Coronary artery (tissue), 2 donors: Measurements from ENCODE around the gene RAET1G.

ENCODE experiments used
- DNase-seq: peaks from one replicate; pipeline ENCODE4 v3.0.0-alpha.2; 2017; ENCODE audit warnings: low spot score
- H3K27ac ChIP-seq, 2 donors: fragments of 200-600 bp; sonication (generic); one replicate each; pipeline ENCODE4 v1.5.1; 2016 to 2019
- H3K4me3 ChIP-seq: fragments of 200-600 bp; sonication (generic); 2 replicates; pipeline ENCODE4 v1.5.1; 2016; ENCODE audit warnings: mild to moderate bottlenecking, moderate library complexity
- TF ChIP-seq, protein P1 (sequence below): fragments of 200-600 bp; sonication (generic); IDR thresholded peaks from one replicate; pipeline ENCODE4 v1.5.1; 2019; ENCODE audit warnings: antibody characterized with exemption

RAET1G gene

DNA sequence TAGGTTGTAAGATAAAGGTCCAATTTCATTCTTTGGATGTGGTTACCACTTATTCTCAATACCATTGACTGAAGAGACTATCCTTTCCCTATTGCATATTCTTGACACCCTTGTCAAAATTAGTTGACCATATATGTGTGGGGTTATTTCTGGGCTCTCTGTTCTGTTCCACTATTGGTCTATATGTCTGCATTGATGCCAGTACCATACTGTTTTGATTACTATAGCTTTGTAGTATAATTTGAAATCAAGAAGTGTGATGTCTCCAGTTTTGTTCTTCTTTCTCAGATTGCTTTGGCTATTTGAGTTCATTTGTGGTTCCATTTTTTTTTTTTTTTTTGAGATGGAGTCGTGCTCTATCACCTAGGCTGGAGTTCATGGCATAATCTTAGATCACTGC, 50.7 kb downstream of the RAET1G start:
- TF ChIP-seq, protein P1, sequence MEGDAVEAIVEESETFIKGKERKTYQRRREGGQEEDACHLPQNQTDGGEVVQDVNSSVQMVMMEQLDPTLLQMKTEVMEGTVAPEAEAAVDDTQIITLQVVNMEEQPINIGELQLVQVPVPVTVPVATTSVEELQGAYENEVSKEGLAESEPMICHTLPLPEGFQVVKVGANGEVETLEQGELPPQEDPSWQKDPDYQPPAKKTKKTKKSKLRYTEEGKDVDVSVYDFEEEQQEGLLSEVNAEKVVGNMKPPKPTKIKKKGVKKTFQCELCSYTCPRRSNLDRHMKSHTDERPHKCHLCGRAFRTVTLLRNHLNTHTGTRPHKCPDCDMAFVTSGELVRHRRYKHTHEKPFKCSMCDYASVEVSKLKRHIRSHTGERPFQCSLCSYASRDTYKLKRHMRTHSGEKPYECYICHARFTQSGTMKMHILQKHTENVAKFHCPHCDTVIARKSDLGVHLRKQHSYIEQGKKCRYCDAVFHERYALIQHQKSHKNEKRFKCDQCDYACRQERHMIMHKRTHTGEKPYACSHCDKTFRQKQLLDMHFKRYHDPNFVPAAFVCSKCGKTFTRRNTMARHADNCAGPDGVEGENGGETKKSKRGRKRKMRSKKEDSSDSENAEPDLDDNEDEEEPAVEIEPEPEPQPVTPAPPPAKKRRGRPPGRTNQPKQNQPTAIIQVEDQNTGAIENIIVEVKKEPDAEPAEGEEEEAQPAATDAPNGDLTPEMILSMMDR: no peak
- H3K27ac ChIP-seq: no peak overlapping the region
- no peak overlapping the region for H3K4me3 ChIP-seq
- DNase-seq: no peak

DNA sequence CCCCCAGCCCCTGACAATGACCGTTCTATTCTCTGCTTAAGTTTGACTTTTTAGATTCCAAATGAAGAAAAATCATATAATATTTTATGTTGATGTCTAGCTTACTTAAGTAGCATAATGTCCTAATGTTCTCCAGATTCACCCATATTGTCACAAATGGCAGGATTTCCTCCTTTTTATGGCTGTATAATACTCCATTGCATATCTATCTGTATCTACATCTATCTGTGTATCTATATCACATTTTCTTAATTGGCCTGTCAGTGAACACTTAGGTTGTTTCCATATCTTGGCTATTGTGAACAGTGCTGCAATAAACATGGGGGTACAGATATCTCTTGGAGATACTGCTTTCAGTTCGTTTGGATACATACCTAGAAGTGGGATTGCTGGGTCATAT, 51.7 kb downstream of the RAET1G start:
- no peak for DNase-seq
- H3K4me3 ChIP-seq: no peak overlapping the region
- H3K27ac ChIP-seq: no peak overlapping the region
- TF ChIP-seq, protein P1: no peak

- DNase-seq: no peak
- TF ChIP-seq, protein P1: no peak
- H3K27ac ChIP-seq: no peak overlapping the region
- H3K4me3 ChIP-seq: no peak overlapping the region
These were observed 53.5 kb downstream of the RAET1G start for GRCh38 chr6:149869275-149869892.

DNA sequence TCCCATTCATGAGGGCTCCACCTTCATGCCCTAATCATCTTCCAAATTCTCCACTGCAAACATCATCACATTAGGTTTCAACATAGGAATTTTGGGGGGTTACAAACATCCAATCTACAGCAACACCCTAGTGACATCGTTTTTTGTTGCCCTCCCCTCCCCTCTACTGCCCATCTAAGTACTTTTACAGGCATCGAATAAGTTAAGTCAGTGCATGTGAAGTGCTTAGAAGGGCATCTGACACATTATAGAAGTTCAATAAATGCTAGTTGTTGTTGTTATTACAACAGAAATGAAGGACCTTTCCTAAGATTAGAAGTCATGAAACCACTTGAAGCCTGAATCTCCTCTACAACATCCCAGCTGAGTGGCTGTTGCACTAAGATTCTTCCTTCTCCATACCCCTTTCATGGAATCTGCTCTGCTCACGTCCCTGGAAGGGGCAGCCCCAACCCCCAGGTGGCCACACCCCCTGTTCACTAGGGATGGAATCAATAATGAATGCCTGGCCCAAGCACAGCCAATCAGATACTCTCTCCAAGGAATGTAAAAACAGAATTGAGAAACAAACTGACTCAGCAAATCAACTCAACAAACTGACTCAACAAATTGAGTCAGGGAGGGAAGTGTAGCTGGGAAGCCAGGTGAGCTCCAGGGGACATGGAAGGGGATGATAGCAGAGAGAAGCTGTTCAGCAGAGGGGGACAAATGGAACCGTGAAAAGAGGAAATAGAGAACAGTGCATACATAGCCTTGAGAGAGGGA, 54.9 kb downstream of the RAET1G start:
- DNase-seq: no peak
- TF ChIP-seq, protein P1: no peak
- no peak overlapping the region for H3K4me3 ChIP-seq

More for the DNA sequence above, 54.9 kb downstream of the RAET1G start:
- no peak overlapping the region for H3K27ac ChIP-seq
